HG03280 (cell line): ENCODE measurements around the gene PTPN6.
A peak's percentile ranks its signal among the peaks of the same experiment; 100 is the strongest.

Experiments
- ATAC-seq: cut with Tn5 transposase; IDR thresholded peaks from one replicate; pipeline ENCODE4 v1.9.1; 2021; ENCODE audit warnings: mild to moderate bottlenecking, moderate library complexity; ENCODE audit not compliant: unreplicated experiment

Gene PTPN6

GRCh38 chr12:6954316-6955107 is 3.4 kb downstream of the PTPN6 start:
- ATAC-seq = no peak

GRCh38 chr12:6955108-6956020 is 4.2 kb downstream of the PTPN6 start:
- ATAC-seq = no peak

GRCh38 chr12:6956021-6956727 is 5.0 kb downstream of the PTPN6 start:
- ATAC-seq = no peak

GRCh38 chr12:6957151-6957701 is 6.1 kb downstream of the PTPN6 start:
- ATAC-seq = no peak

GRCh38 chr12:6957741-6958608 is 6.8 kb downstream of the PTPN6 start:
- no peak for ATAC-seq

- ATAC-seq = no peak
Observed at GRCh38 chr12:6958609-6959057, 7.5 kb downstream of the PTPN6 start.

GRCh38 chr12:6959058-6959804 is 8.1 kb downstream of the PTPN6 start:
- ATAC-seq = peak; percentile 46

- no peak for ATAC-seq
Observed at GRCh38 chr12:6959805-6960592, 8.8 kb downstream of the PTPN6 start.

- ATAC-seq = peak; percentile 26
Observed at GRCh38 chr12:6960593-6961277, 9.6 kb downstream of the PTPN6 start.

GRCh38 chr12:6961278-6961694 is 10.1 kb downstream of the PTPN6 start:
- no peak for ATAC-seq

GRCh38 chr12:6961695-6962284 is 10.6 kb downstream of the PTPN6 start:
- ATAC-seq = no peak

- ATAC-seq = no peak
Observed at GRCh38 chr12:6962285-6963015, 11.3 kb downstream of the PTPN6 start.

GRCh38 chr12:6963016-6963731 is 12.0 kb downstream of the PTPN6 start:
- no peak for ATAC-seq

- ATAC-seq = no peak
Observed at GRCh38 chr12:6963791-6964413, 12.7 kb downstream of the PTPN6 start.

GRCh38 chr12:6964605-6965025 is 13.5 kb downstream of the PTPN6 start:
- ATAC-seq = no peak
